Kidney (tissue), 14 donors: ENCODE measurements around the gene SMARCE1. TPM values are rescaled to one million over a fixed set of nuclear protein-coding genes. Genes with fewer than 3 reads are reported as not detected.

Source experiments
- DNase-seq, 5 donors: peaks; one replicate each; pipeline ENCODE4 v3.0.0-alpha.2; 2013 to 2020
- FAIRE-seq: peaks from 2 replicates; lab custom pipeline; 2012; peaks lifted over from hg19 to GRCh38; lab: Jason Lieb, UNC
- H3K27ac ChIP-seq, 2 donors: one replicate each; pipeline ENCODE4 v1.7.0; 2013; ENCODE audit warnings: low read depth in 2 of 2, low read length in 2 of 2, inconsistent platforms in 1 of 2
- H3K27me3 ChIP-seq: one replicate; pipeline ENCODE4 v1.7.1; 2013; ENCODE audit warnings: low read length, inconsistent platforms; ENCODE audit not compliant: control insufficient read depth, insufficient read depth
- H3K36me3 ChIP-seq, 3 donors: one replicate each; pipeline versions ENCODE4 v1.7.0 to v1.7.1; 2013; ENCODE audit warnings: low read length in 3 of 3, control low read depth in 1 of 3, inconsistent platforms in 1 of 3; ENCODE audit not compliant: insufficient read depth in 3 of 3, control insufficient read depth in 2 of 3
- H3K4me1 ChIP-seq, 3 donors: one replicate each; pipeline versions ENCODE4 v1.7.0 to v1.7.1; 2013; ENCODE audit warnings: low read length in 3 of 3, inconsistent platforms in 1 of 3, low read depth in 1 of 3; ENCODE audit not compliant: control insufficient read depth in 2 of 3, insufficient read depth in 2 of 3
- H3K4me3 ChIP-seq, 3 donors: one replicate each; pipeline versions ENCODE4 v1.7.0 to v1.8.1; 2013; ENCODE audit warnings: low read length in 3 of 3, control low read depth in 1 of 3, inconsistent platforms in 1 of 3
- H3K9ac ChIP-seq, 3 donors: one replicate each; pipeline versions ENCODE4 v1.7.0 to v1.7.1; 2013; ENCODE audit warnings: low read length in 3 of 3, control low read depth in 1 of 3, inconsistent platforms in 1 of 3
- H3K9me3 ChIP-seq, 3 donors: one replicate each; pipeline versions ENCODE4 v1.7.0 to v1.7.1; 2013; ENCODE audit warnings: low read length in 3 of 3, control low read depth in 1 of 3, inconsistent platforms in 1 of 3; ENCODE audit not compliant: control insufficient read depth in 2 of 3, insufficient read depth in 1 of 3
- CTCF ChIP-seq: IDR thresholded peaks from 3 replicates; pipeline ENCODE4 v1.5.1; 2012; ENCODE audit warnings: mild to moderate bottlenecking, moderate library complexity, borderline replicate concordance; ENCODE audit not compliant: insufficient read depth; ENCODE audit errors: extremely low read depth
- intact Hi-C: fragments of 100-400 bp; cut with DNase I; formaldehyde crosslinking; loops from one replicate; pipeline ENCODE4 v1.11.1; 2022
- polyA plus RNA-seq: library from polyadenylated mRNA; stranded (reverse); fragments of 350-450 nt; fragmentation: Illumina TruSeq; extraction: RNeasy Lipid Tissue Mini Kit (QIAGEN cat#74804); gene quantifications from one replicate; pipeline ENCODE4 v1.2.3, GENCODE V29; 2014; ENCODE audit warnings: low read depth, low replicate concordance; ENCODE audit not compliant: insufficient read depth
- total RNA-seq: library from RNA; stranded (reverse); fragmentation: NEBNext Ultra II Directional; extraction: Animal tissue kit (Norgen Biotek cat#: 25700); gene quantifications from one replicate; pipeline ENCODE4 v1.2.1, GENCODE V29; 2021
- donor health status: control.
- donor health status: control.
- donor health status: control.
- donor health status: control.
- donor health status: control.
- donor health status: DM: yes; HTN: yes; CAD: no.
- donor health status: Normal renal cell carcinoma (clear cell type).

The SMARCE1 gene
- total and polyA plus RNA-seq, 2 donors from 2014 or later, result 73.4 to 112 TPM

- Histone ChIP-seq H3K36me3 (no peaks in the 10 kb centered on the region), H3K9ac (no peak overlapping the region), H3K9me3 (no peaks in the 10 kb centered on the region), H3K27me3 (no peaks in the 10 kb centered on the region), H3K4me3 (no peak overlapping the region), H3K4me1 (no peaks in the 10 kb centered on the region), H3K27ac (peak overlapping the region in 1 of 2 donors; percentile 23)
- peak in 3 of 5 donors; percentile 11 to 88 (median 59) for DNase-seq
- TF ChIP-seq CTCF, result no peak
- intact Hi-C loops, result no loop called here
- FAIRE-seq, result no peak
Observed at GRCh38 chr17:40582328-40582901, 65.2 kb downstream of the SMARCE1 start.

- H3K4me3 ChIP-seq, result no peak overlapping the region
- DNase-seq (no peak), FAIRE-seq (no peak)
- no peaks in the 10 kb centered on the region for H3K27me3 ChIP-seq
- intact Hi-C loops, result no loop called here
- H3K9ac ChIP-seq, result no peak overlapping the region
- H3K27ac ChIP-seq, result no peak overlapping the region
- H3K36me3 ChIP-seq, result no peaks in the 10 kb centered on the region
- H3K4me1 ChIP-seq, result no peaks in the 10 kb centered on the region
- H3K9me3 ChIP-seq, result no peaks in the 10 kb centered on the region
- no peak for TF ChIP-seq CTCF
Observed at GRCh38 chr17:40580140-40580539, 67.5 kb downstream of the SMARCE1 start.

GRCh38 chr17:40579471-40579870 is 68.1 kb downstream of the SMARCE1 start:
- DNase-seq (peak in 1 of 5 donors; percentile 3), FAIRE-seq (no peak)
- Histone ChIP-seq H3K4me3 (no peak overlapping the region), H3K27me3 (no peaks in the 10 kb centered on the region), H3K4me1 (no peaks in the 10 kb centered on the region), H3K36me3 (no peaks in the 10 kb centered on the region), H3K9me3 (no peaks in the 10 kb centered on the region), H3K9ac (no peak overlapping the region), H3K27ac (no peak overlapping the region)
- intact Hi-C loops, result no loop called here
- no peak for TF ChIP-seq CTCF

- intact Hi-C loops, result no loop called here
Observed at GRCh38 chr17:40577611-40578065, 70.0 kb downstream of the SMARCE1 start.

More at GRCh38 chr17:40577611-40578065, 70.0 kb downstream of the SMARCE1 start:
- Histone ChIP-seq H3K27ac (no peak overlapping the region), H3K9ac (no peak overlapping the region), H3K9me3 (no peaks in the 10 kb centered on the region), H3K4me3 (no peak overlapping the region), H3K27me3 (no peaks in the 10 kb centered on the region), H3K36me3 (no peaks in the 10 kb centered on the region), H3K4me1 (no peaks in the 10 kb centered on the region)
- FAIRE-seq (no peak), DNase-seq (no peak)
- TF ChIP-seq CTCF, result no peak
